HepG2 (cell line): ENCODE measurements around the gene B3GAT3. TPM values are rescaled to one million over a fixed set of nuclear protein-coding genes. Genes with fewer than 3 reads are reported as not detected.
A peak's percentile ranks its signal among the peaks of the same experiment; 100 is the strongest.

Experiments used
- ATF3 ChIP-seq: sonication (generic); formaldehyde crosslinking; IDR thresholded peaks from 2 replicates; pipeline ENCODE4 v1.4.0; 2020; ENCODE audit warnings: missing genetic modification reagents
- CENPT ChIP-seq: sonication (generic); formaldehyde crosslinking; IDR thresholded peaks from 2 replicates; pipeline ENCODE4 v1.8.0; 2022; ENCODE audit warnings: low read depth, mild to moderate bottlenecking, moderate library complexity, missing genetic modification reagents
- DPF2 ChIP-seq: sonication (generic); formaldehyde crosslinking; IDR thresholded peaks from 2 replicates; pipeline ENCODE4 v1.4.0; 2020; ENCODE audit warnings: mild to moderate bottlenecking, low read depth, missing genetic modification reagents, borderline replicate concordance
- GATAD1 ChIP-seq: IDR thresholded peaks from 2 replicates; pipeline ENCODE4 v1.6.1; 2016; ENCODE audit warnings: missing genetic modification reagents, missing compliant biosample characterization
- HES4 ChIP-seq: sonication (generic); formaldehyde crosslinking; IDR thresholded peaks from 2 replicates; pipeline ENCODE4 v1.9.0; 2021; ENCODE audit warnings: mild to moderate bottlenecking, missing genetic modification reagents, borderline replicate concordance
- HHEX ChIP-seq: IDR thresholded peaks from 2 replicates; pipeline ENCODE4 v1.6.1; 2016; ENCODE audit warnings: control low read depth
- KMT2A ChIP-seq: sonication (generic); formaldehyde crosslinking; IDR thresholded peaks from 2 replicates; pipeline ENCODE4 v1.4.0; 2020; ENCODE audit warnings: missing genetic modification reagents
- MED1 ChIP-seq: sonication (generic); formaldehyde crosslinking; IDR thresholded peaks from 2 replicates; pipeline ENCODE4 v1.4.0; 2020; ENCODE audit warnings: missing genetic modification reagents
- MIER2 ChIP-seq: IDR thresholded peaks from 2 replicates; pipeline ENCODE4 v1.6.1; 2016; ENCODE audit warnings: missing biosample characterization, missing genetic modification reagents
- MXD1 ChIP-seq: sonication (generic); formaldehyde crosslinking; IDR thresholded peaks from 2 replicates; pipeline ENCODE4 v1.4.0; 2020; ENCODE audit warnings: mild to moderate bottlenecking, missing genetic modification reagents
- PAXIP1 ChIP-seq: sonication (generic); formaldehyde crosslinking; conservative IDR thresholded peaks from 2 replicates; pipeline ENCODE4 v1.4.0; 2020; ENCODE audit warnings: mild to moderate bottlenecking, missing genetic modification reagents, moderate library complexity
- SIN3A ChIP-seq: IDR thresholded peaks from 2 replicates; pipeline ENCODE4 v1.6.1; 2011; ENCODE audit warnings: low read depth, mild to moderate bottlenecking, control low read depth, low read length, borderline replicate concordance
- SIN3B ChIP-seq: fragments of 150-350 bp; IDR thresholded peaks from 2 replicates; pipeline ENCODE4 v1.6.1; 2014; ENCODE audit warnings: low read length
- SMC3 ChIP-seq: IDR thresholded peaks from 2 replicates; pipeline ENCODE4 v1.6.1; 2011; ENCODE audit warnings: low read length, improper control_type of control experiment
- TMF1 ChIP-seq: sonication (generic); formaldehyde crosslinking; IDR thresholded peaks from 2 replicates; pipeline ENCODE4 v1.8.1; 2022; ENCODE audit warnings: low read depth, missing genetic modification reagents
- ZBTB1 ChIP-seq: sonication (generic); formaldehyde crosslinking; IDR thresholded peaks from 2 replicates; pipeline ENCODE4 v1.4.0; 2020; ENCODE audit warnings: missing genetic modification reagents, borderline replicate concordance
- ZFAT ChIP-seq: sonication (generic); formaldehyde crosslinking; conservative IDR thresholded peaks from 2 replicates; pipeline ENCODE4 v1.8.1; 2023; ENCODE audit warnings: missing genetic modification reagents, inconsistent platforms
- ZNF124 ChIP-seq: sonication (generic); formaldehyde crosslinking; IDR thresholded peaks from 2 replicates; pipeline ENCODE4 v1.4.0; 2020; ENCODE audit warnings: missing genetic modification reagents
- ZNF383 ChIP-seq: sonication (generic); formaldehyde crosslinking; IDR thresholded peaks from 2 replicates; pipeline ENCODE4 v1.4.0; 2020; ENCODE audit warnings: missing genetic modification reagents, mild to moderate bottlenecking, borderline replicate concordance
- ZNF446 ChIP-seq: sonication (generic); formaldehyde crosslinking; IDR thresholded peaks from 2 replicates; pipeline ENCODE4 v1.5.0; 2020; ENCODE audit warnings: mild to moderate bottlenecking, missing genetic modification reagents
- ZNF609 ChIP-seq: sonication (generic); formaldehyde crosslinking; IDR thresholded peaks from 2 replicates; pipeline ENCODE4 v1.4.0; 2020; ENCODE audit warnings: mild to moderate bottlenecking, missing genetic modification reagents, borderline replicate concordance
- ZNF792 ChIP-seq: IDR thresholded peaks from 2 replicates; pipeline ENCODE4 v1.6.1; 2016
- ZNF879 ChIP-seq: sonication (generic); formaldehyde crosslinking; IDR thresholded peaks from 2 replicates; pipeline ENCODE4 v1.8.1; 2023; ENCODE audit warnings: missing genetic modification reagents
- polyA plus RNA-seq, 8 experiments: library from polyadenylated mRNA; depleted of rRNA in 3 of 8; stranded (reverse) in 7 of 8; unstranded in 1 of 8; fragments of >200 nt; fragmentation: Illumina TruSeq in 4 of 8; extraction: Trizol in 4 of 8; gene quantifications; 2 replicates each; pipeline versions ENCODE4 v1.2.1 to v1.2.3, GENCODE V29; 2011 to 2016; ENCODE audit warnings: low read depth in 4 of 8, missing spikeins in 1 of 8, mixed read lengths in 1 of 8; ENCODE audit not compliant: insufficient read depth in 1 of 8
- total RNA-seq, 5 experiments: library from RNA; depleted of rRNA; stranded (reverse); fragments of >200 nt; fragmentation: Illumina TruSeq; extraction: Trizol; gene quantifications; 2 replicates each; pipeline ENCODE4 v1.2.3, GENCODE V29; 2016; ENCODE audit warnings: low read depth in 1 of 5

The B3GAT3 gene
- total and polyA plus RNA-seq, 2 of the 13 experiments (the other 11 are each of a cell fraction or from before 2014, with no cell fraction given): 21.3 to 26.1 TPM

- TF ChIP-seq ZNF609 (CRISPR knock-in tag) (no peak), ZNF124 (CRISPR knock-in tag) (no peak), CENPT (no peak), MIER2 (CRISPR knock-in tag) (no peak), DPF2 (CRISPR knock-in tag) (no peak), KMT2A (CRISPR knock-in tag) (peak; percentile 27; the same call in 1 of the 2 replicates), GATAD1 (no peak), ZNF879 (0 out of 2 replicates have a peak, but pooled peaks have one; percentile 6), SIN3B (no peak), TMF1 (CRISPR knock-in tag) (no peak), SMC3 (no peak), HHEX (CRISPR knock-in tag) (no peak), ZNF446 (CRISPR knock-in tag) (no peak), ZNF792 (CRISPR knock-in tag) (no peak), ZBTB1 (CRISPR knock-in tag) (no peak), ZFAT (CRISPR knock-in tag) (no peak), ATF3 (CRISPR knock-in tag) (0 out of 2 replicates have a peak, but pooled peaks have one; percentile 3), ZNF383 (no peak), MED1 (0 out of 2 replicates have a peak, but pooled peaks have one; percentile 2), SIN3A (no peak), HES4 (CRISPR knock-in tag) (0 out of 2 replicates have a peak, but pooled peaks have one; percentile 39), PAXIP1 (no peak), MXD1 (CRISPR knock-in tag) (no peak)
These were observed 48.7 kb downstream of the B3GAT3 start (continued) for GRCh38 chr11:62573006-62573591.
